ENCODE data around the gene SLC25A44.

The SLC25A44 gene

DNA sequence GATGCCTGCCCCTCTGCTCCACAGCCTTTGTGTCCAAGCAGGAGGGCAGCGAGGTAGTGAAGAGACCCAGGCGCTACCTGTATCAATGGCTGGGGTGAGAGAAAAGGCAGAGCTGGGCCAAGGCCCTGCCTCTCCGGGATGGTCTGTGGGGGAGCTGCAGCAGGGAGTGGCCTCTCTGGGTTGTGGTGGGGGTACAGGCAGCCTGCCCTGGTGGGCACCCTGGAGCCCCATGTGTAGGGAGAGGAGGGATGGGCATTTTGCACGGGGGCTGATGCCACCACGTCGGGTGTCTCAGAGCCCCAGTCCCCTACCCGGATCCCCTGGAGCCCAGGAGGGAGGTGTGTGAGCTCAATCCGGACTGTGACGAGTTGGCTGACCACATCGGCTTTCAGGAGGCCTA lies 48.8 kb downstream of the SLC25A44 start:
- H3K4me1 ChIP-seq (ENCODE audit: insufficient read depth, poor library complexity, severe bottlenecking): peaks cover 10% of the 10 kb centered on the region
- H3K4me3 ChIP-seq (ENCODE audit: severe bottlenecking): no peak overlapping the region
- TF ChIP-seq CTCF (IDR thresholded peaks at IDR 0.05; ENCODE audit: poor library complexity, severe bottlenecking): no peak
- no peak overlapping the region for H3K27ac ChIP-seq (ENCODE audit: poor library complexity, severe bottlenecking)
- H3K27me3 ChIP-seq (ENCODE audit: insufficient read depth, poor library complexity, severe bottlenecking): peaks cover 6% of the 10 kb centered on the region
- no peaks in the 10 kb centered on the region for H3K9me3 ChIP-seq (ENCODE audit: severe bottlenecking)
- ATAC-seq (ENCODE audit: low read depth) (no peak), DNase-seq (ENCODE audit: low spot score) (no peak)
- H3K36me3 ChIP-seq (ENCODE audit: low read depth): no peaks in the 10 kb centered on the region

- no peak overlapping the region for H3K4me3 ChIP-seq (ENCODE audit: severe bottlenecking)
- no peaks in the 10 kb centered on the region for H3K9me3 ChIP-seq (ENCODE audit: severe bottlenecking)
- ATAC-seq (ENCODE audit: low read depth) (no peak), DNase-seq (ENCODE audit: low spot score) (no peak)
- TF ChIP-seq CTCF (IDR thresholded peaks at IDR 0.05; ENCODE audit: poor library complexity, severe bottlenecking): no peak
- H3K36me3 ChIP-seq (ENCODE audit: low read depth): no peaks in the 10 kb centered on the region
- H3K27me3 ChIP-seq (ENCODE audit: insufficient read depth, poor library complexity, severe bottlenecking): peaks cover 6% of the 10 kb centered on the region
- peaks cover 10% of the 10 kb centered on the region for H3K4me1 ChIP-seq (ENCODE audit: insufficient read depth, poor library complexity, severe bottlenecking)
- H3K27ac ChIP-seq (ENCODE audit: poor library complexity, severe bottlenecking): no peak overlapping the region
Measured at GRCh38 chr1:156244126-156244525, 50.2 kb downstream of the SLC25A44 start.

GRCh38 chr1:156244712-156245111 lies 50.8 kb downstream of the SLC25A44 start:
- Histone ChIP-seq H3K36me3 (ENCODE audit: low read depth) (no peaks in the 10 kb centered on the region), H3K9me3 (ENCODE audit: severe bottlenecking) (no peaks in the 10 kb centered on the region), H3K27me3 (ENCODE audit: insufficient read depth, poor library complexity, severe bottlenecking) (peaks cover 6% of the 10 kb centered on the region), H3K27ac (ENCODE audit: poor library complexity, severe bottlenecking) (no peak overlapping the region), H3K4me1 (ENCODE audit: insufficient read depth, poor library complexity, severe bottlenecking) (peaks cover 10% of the 10 kb centered on the region), H3K4me3 (ENCODE audit: severe bottlenecking) (no peak overlapping the region)
- ATAC-seq (ENCODE audit: low read depth): no peak
- DNase-seq (ENCODE audit: low spot score): no peak
- no peak for TF ChIP-seq CTCF (IDR thresholded peaks at IDR 0.05; ENCODE audit: poor library complexity, severe bottlenecking)

GRCh38 chr1:156245451-156246232 lies 51.7 kb downstream of the SLC25A44 start:
- Histone ChIP-seq H3K36me3 (ENCODE audit: low read depth) (peaks cover 4% of the 10 kb centered on the region), H3K4me1 (ENCODE audit: insufficient read depth, poor library complexity, severe bottlenecking) (peaks cover 10% of the 10 kb centered on the region), H3K27ac (ENCODE audit: poor library complexity, severe bottlenecking) (no peak overlapping the region), H3K4me3 (ENCODE audit: severe bottlenecking) (no peak overlapping the region), H3K9me3 (ENCODE audit: severe bottlenecking) (no peaks in the 10 kb centered on the region), H3K27me3 (ENCODE audit: insufficient read depth, poor library complexity, severe bottlenecking) (peaks cover 6% of the 10 kb centered on the region)
- DNase-seq (ENCODE audit: low spot score) (no peak), ATAC-seq (ENCODE audit: low read depth) (peak; percentile 4; the same call in 2 of the 3 replicates)
- TF ChIP-seq CTCF (IDR thresholded peaks at IDR 0.05; ENCODE audit: poor library complexity, severe bottlenecking): no peak

- no peaks in the 10 kb centered on the region for H3K9me3 ChIP-seq (ENCODE audit: severe bottlenecking)
- TF ChIP-seq CTCF (IDR thresholded peaks at IDR 0.05; ENCODE audit: poor library complexity, severe bottlenecking): no peak
- peaks cover 6% of the 10 kb centered on the region for H3K27me3 ChIP-seq (ENCODE audit: insufficient read depth, poor library complexity, severe bottlenecking)
- H3K36me3 ChIP-seq (ENCODE audit: low read depth): peaks cover 8% of the 10 kb centered on the region
- H3K4me3 ChIP-seq (ENCODE audit: severe bottlenecking): no peak overlapping the region
- H3K4me1 ChIP-seq (ENCODE audit: insufficient read depth, poor library complexity, severe bottlenecking): peaks cover 10% of the 10 kb centered on the region
- H3K27ac ChIP-seq (ENCODE audit: poor library complexity, severe bottlenecking): no peak overlapping the region
- ATAC-seq (ENCODE audit: low read depth) (no peak), DNase-seq (ENCODE audit: low spot score) (no peak)
Measured at GRCh38 chr1:156246241-156246780, 52.4 kb downstream of the SLC25A44 start.
